HTR-8/SVneo (cell line): ENCODE measurements around the gene CADM1.
"Not testable (repeated sequence)": the region's sequence is repeated elsewhere in the genome, so short reads cannot be mapped to it uniquely, and the experiment has no call there.

Source experiments
- DNase-seq: peaks from one replicate; pipeline ENCODE4 v3.0.0; 2011; ENCODE audit warnings: low spot score, mixed read lengths; ENCODE audit not compliant: insufficient read length
- FAIRE-seq: peaks from 2 replicates; lab custom pipeline; 2011; peaks lifted over from hg19 to GRCh38; lab: Jason Lieb, UNC

CADM1 gene

GRCh38 chr11:115488945-115489344 is 15.3 kb downstream of the CADM1 start:
- no peak for DNase-seq
- FAIRE-seq = no peak

DNA sequence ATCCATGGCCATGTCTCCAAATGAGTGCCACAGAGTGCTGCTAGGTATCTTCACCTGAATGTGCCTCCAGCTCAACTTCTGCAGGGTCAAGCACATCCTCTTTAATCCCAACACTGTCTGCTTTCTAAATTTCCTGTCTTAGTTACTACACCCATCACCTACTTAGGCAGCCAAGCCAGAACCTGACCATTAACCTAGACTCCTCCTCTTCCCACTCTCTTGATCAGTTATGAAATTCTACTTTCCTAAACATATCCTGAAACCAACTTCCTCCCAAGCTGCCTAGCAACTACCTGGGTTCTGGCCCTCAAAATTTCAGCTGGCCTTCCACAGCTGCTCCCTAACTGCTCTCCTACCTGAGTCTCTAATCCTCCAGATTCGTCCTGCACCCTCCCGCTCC is 22.7 kb downstream of the CADM1 start:
- DNase-seq = no peak
- FAIRE-seq = no peak

GRCh38 chr11:115480611-115481010 is 23.6 kb downstream of the CADM1 start:
- FAIRE-seq = no peak
- DNase-seq = no peak

- DNase-seq (no peak), FAIRE-seq (no peak)
These were observed 26.8 kb downstream of the CADM1 start for GRCh38 chr11:115477410-115477809.

DNA sequence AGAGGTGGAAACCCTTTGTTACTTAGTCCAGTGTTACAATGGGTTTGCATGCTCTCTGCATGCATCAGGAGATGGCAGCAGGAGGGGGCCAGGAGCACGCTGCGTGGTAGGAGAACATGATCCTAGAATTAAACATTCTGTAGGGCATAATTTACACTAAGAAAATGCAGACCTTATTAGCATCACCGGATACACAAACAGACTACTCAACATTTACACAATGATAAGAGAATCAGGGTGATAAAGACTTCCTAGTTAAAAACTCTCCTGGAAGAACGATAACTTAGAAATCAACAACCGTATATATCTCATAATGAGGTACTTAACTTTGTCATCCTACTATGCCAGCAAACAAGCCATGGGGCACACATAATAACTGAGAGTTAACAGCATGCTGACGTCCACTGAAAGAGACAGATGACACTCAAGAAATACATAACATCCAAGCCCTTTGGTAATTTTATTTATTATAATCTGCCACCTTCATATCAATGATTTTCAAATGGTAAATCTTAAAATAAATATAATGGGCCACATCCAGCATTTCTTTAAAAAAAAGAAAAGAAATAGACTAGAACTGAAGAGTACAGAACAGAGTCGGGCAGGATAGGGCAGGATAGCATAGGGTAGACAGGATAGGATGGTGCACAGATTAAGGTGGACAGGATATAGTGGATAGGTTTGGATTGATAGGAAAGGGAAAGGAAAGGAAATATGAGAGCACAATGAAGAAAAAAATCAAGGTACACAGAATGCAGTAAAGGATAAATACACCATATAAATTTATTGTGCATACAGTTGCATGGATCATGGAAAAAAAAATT is 27.5 kb downstream of the CADM1 start:
- FAIRE-seq = no peak
- DNase-seq = no peak

- DNase-seq (no peak), FAIRE-seq (no peak)
These were observed 28.7 kb downstream of the CADM1 start for GRCh38 chr11:115475564-115475963.

- FAIRE-seq, DNase-seq: not testable (repeated sequence)
These were observed 29.9 kb downstream of the CADM1 start for GRCh38 chr11:115474306-115474705.

DNA sequence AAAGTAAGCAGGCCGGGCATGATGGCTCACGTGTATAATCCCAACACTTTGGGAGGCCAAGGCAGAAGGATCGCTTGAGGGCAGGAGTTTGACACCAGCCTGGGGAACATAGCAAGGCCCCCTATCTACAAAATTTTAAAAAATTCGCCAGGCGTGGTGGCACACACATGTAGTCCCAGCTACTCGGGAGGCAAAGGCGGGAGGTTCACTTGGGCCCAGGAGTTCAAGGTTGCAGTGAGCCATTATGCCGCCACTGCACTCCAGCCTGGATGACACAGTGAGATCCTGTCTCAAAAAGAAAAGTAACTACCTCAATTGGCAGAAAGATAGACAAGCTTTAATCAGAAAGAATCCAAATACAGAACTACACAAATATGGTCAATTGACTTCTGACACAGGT is 31.0 kb downstream of the CADM1 start:
- FAIRE-seq (no peak), DNase-seq (no peak)

- FAIRE-seq = no peak
These were observed 32.8 kb downstream of the CADM1 start for GRCh38 chr11:115471367-115471766.

GRCh38 chr11:115470928-115471327 is 33.3 kb downstream of the CADM1 start:
- DNase-seq = no peak
- FAIRE-seq = no peak

More at GRCh38 chr11:115471367-115471766, 32.8 kb downstream of the CADM1 start:
- DNase-seq = no peak

- DNase-seq = no peak
- no peak for FAIRE-seq
These were observed 34.9 kb downstream of the CADM1 start for GRCh38 chr11:115469361-115469760.

- FAIRE-seq = no peak
- DNase-seq = no peak
These were observed 38.1 kb downstream of the CADM1 start for GRCh38 chr11:115466122-115466521.

DNA sequence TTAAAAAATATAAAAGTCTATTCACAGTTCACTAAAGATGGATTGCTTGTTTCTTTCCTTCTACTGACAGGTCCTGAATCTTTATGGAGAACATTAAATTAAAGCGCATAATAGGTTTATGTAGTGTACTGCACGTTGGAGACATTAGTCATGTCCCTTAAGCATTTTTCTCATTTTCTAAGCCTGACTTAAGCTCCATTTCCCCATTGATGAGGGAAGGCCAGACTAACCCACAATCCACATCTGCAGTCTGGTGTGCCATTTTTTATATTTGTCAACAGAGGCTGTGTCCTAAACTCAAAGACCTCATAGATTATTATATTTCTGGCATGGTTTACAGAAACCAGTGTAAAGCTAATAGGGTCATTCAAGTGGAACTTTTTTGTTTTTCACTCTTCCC is 39.9 kb downstream of the CADM1 start:
- DNase-seq (no peak), FAIRE-seq (no peak)

DNA sequence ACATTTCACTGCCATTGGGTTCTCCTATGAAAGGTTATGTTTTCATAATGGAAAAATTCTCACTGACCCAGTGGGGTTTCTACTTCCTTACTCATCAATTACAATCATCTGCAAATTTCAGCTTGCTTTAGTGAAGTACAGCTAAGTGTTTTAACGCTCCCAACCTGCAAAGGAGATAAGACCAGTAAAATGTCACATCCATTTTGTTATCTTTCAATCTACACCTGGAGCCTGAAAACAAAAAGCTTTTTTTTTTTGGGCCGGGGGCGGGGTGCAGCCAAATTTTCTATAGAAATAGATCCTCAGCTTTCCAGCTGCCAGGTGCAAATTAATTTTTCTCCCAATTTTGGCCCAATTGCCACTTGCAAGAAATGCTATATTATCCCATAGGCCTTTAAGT is 40.6 kb downstream of the CADM1 start:
- FAIRE-seq (no peak), DNase-seq (no peak)

DNA sequence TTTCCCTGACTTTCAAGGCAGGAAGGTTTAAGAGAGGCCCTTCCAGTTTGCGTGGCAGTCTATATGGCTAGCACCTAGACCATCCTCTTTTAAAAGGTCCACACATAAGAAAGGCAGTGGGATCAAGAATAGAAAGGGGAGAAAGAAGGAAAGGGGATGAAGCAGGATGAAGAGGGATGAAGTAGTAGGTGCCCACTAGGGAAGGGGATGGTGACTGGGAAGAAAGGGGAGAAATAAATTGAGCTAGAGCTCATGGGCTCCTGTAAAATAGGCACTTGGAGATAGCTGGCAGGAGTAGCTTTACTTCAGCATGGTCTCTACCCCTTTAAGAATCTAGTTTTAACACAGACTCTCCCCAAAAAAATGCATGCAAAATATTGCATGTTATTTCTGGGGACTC is 41.5 kb downstream of the CADM1 start:
- FAIRE-seq (no peak), DNase-seq (no peak)

- DNase-seq = no peak
- FAIRE-seq = no peak
These were observed 42.1 kb downstream of the CADM1 start for GRCh38 chr11:115462004-115462541.

GRCh38 chr11:115460512-115460911 is 43.7 kb downstream of the CADM1 start:
- DNase-seq = no peak
- FAIRE-seq = no peak

GRCh38 chr11:115459563-115459962 is 44.7 kb downstream of the CADM1 start:
- FAIRE-seq = no peak

GRCh38 chr11:115458877-115459276 is 45.3 kb downstream of the CADM1 start:
- FAIRE-seq (no peak), DNase-seq (no peak)

More at GRCh38 chr11:115459563-115459962, 44.7 kb downstream of the CADM1 start:
- no peak for DNase-seq

DNA sequence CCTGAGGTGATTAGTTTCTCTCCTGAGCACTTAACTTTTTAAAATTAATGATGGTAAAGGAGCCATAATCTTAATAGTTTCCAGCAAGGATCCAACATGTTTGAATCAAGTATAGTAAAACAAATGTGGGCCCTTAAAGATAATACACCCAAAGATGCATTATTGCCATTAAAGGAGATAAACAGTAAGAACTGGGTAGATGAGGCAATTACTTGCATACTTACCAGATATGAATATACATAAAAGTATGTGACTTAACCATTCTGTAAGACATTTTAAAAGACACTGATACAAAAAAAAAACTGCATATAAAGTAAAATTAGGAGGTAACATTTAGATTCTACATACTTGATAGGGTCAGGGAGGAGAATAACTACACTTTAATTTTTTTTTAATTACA is 48.2 kb downstream of the CADM1 start:
- no peak for FAIRE-seq
- DNase-seq = no peak

DNA sequence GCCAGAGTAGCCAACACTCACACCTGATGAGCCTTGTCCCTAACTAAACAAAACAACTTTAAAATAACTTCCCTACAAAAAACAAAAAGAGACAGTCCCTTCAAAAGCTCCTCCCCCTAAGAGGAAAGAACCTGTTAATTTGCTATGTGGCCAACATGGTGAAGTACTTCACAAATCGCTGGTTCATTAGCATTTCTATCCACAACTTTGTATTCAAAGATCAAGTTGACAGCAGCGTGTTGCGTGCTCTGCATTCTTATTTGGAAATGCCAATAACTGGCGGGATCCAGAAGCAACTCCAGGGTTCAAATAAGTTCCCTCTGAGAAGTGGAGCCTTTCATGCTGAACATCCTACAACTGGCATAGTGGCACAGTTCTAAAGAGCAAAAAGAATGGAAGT is 48.6 kb downstream of the CADM1 start:
- DNase-seq (no peak), FAIRE-seq (no peak)

- no peak for DNase-seq
- no peak for FAIRE-seq
These were observed 49.7 kb downstream of the CADM1 start for GRCh38 chr11:115454525-115454924.
